Measurements from ENCODE around the gene SAE1. TPM values are rescaled to one million over a fixed set of nuclear protein-coding genes. Genes with fewer than 3 reads are reported as not detected.

The SAE1 gene
- total RNA-seq, 1 experiment from 2014 or later = 234 TPM

- no peak for DNase-seq
- no peak overlapping the region for H2AK5ac ChIP-seq (ENCODE audit: insufficient read length, low read length)
- H3K79me2 ChIP-seq (ENCODE audit: insufficient read depth, low read length) = no peaks in the 10 kb centered on the region
- H3K27ac Mint-ChIP-seq = no peak overlapping the region; a peak in 1 of 7 replicates
- H3K9me3 ChIP-seq (ENCODE audit: control insufficient read depth, low read depth, low read length) = no peaks in the 10 kb centered on the region
- H3K18ac ChIP-seq (ENCODE audit: insufficient read length, low read depth, low read length) = no peak overlapping the region
- WGBS (ENCODE audit: extremely low coverage, insufficient read length, low lambda C conversion rate) = no CpG with 5 or more reads among the region's 12 CpGs
- no peak overlapping the region for H2BK12ac ChIP-seq (ENCODE audit: insufficient read length, low read depth, low read length)
- peaks cover 26 to 30% of the 10 kb centered on the region in 2 experiments for H3K4me1 Mint-ChIP-seq
- H3K4me2 ChIP-seq (ENCODE audit: insufficient read depth, insufficient read length, low read length) = no peak overlapping the region
- H3K27me3 ChIP-seq (ENCODE audit: insufficient read depth, low read length) = no peaks in the 10 kb centered on the region; the same call in 1 of the 2 replicates
- no peak overlapping the region for H4K5ac ChIP-seq (ENCODE audit: insufficient read length, low read depth, low read length)
- no peaks in the 10 kb centered on the region for H3K36me3 Mint-ChIP-seq (ENCODE audit: insufficient read depth in 1 of 3, low read depth in 3 of 3)
- no peak overlapping the region for H3K23ac ChIP-seq (ENCODE audit: insufficient read length, low read depth, low read length)
- H3K4ac ChIP-seq (ENCODE audit: low read depth, low read length) = no peak overlapping the region
- no peak overlapping the region for H2BK5ac ChIP-seq (ENCODE audit: insufficient read length, low read length)
- no peak overlapping the region for H4K91ac ChIP-seq (ENCODE audit: insufficient read length, low read depth, low read length)
- no peak overlapping the region for H3K9ac ChIP-seq (ENCODE audit: extremely low read depth, insufficient read length, low read length)
- H2BK20ac ChIP-seq (ENCODE audit: low read depth, low read length, poor library complexity, severe bottlenecking) = no peak overlapping the region
- H3K14ac ChIP-seq (ENCODE audit: insufficient read depth, low read length) = no peak overlapping the region; the same call in 1 of the 2 replicates
- H4K20me1 ChIP-seq (ENCODE audit: control insufficient read depth, insufficient read depth, insufficient read length) = no peaks in the 10 kb centered on the region
- H3K4me3 Mint-ChIP-seq = no peak overlapping the region
- H3K27ac ChIP-seq (ENCODE audit: insufficient read length, low read depth, low read length) = no peak overlapping the region
- H3K9me3 Mint-ChIP-seq = peaks cover 0 to 3% of the 10 kb centered on the region in 2 experiments; a peak in 2 of 5 replicates
- H3K79me1 ChIP-seq (ENCODE audit: insufficient read depth, low read depth, low read length, poor library complexity, severe bottlenecking) = no peaks in the 10 kb centered on the region
- no peak overlapping the region for H4K8ac ChIP-seq (replicated peaks; ENCODE audit: insufficient read length, low read depth, low read length)
- H2BK120ac ChIP-seq (ENCODE audit: low read depth, low read length, poor library complexity, severe bottlenecking) = no peak overlapping the region
- H3K56ac ChIP-seq (ENCODE audit: insufficient read length, low read depth, low read length) = no peak overlapping the region
- H3K23me2 ChIP-seq (ENCODE audit: insufficient read length, low read depth, low read length, poor library complexity, severe bottlenecking) = peaks cover 10% of the 10 kb centered on the region
- no peak for TF ChIP-seq CTCF (conservative IDR thresholded peaks at IDR 0.05)
- no peak overlapping the region for H2AFZ ChIP-seq (ENCODE audit: low read length)
- no peak overlapping the region for H3T11ph ChIP-seq (ENCODE audit: low read length)
- H2BK15ac ChIP-seq (ENCODE audit: low read depth, low read length) = no peak overlapping the region
- H3K27me3 Mint-ChIP-seq (ENCODE audit: low read depth) = peaks cover 25% of the 10 kb centered on the region
- peaks cover 10% of the 10 kb centered on the region; the same call in 1 of the 2 replicates for H3K4me1 ChIP-seq (ENCODE audit: insufficient read depth, low read length)
These were observed 105.5 kb downstream of the SAE1 start for GRCh38 chr19:47236072-47236675.

All from H9 (cell line).